H1 (cell line): ENCODE data around the gene CORO7. TPM values are rescaled to one million over a fixed set of nuclear protein-coding genes. Genes with fewer than 3 reads are reported as not detected.

Source experiments
- CTCF ChIA-PET: fragments of 300-600 bp; sonication (Branson Sonifier 250); formaldehyde crosslinking; loops from one replicate; lab custom pipeline; 2021; ENCODE audit not compliant: partially characterized antibody; lab: Charles Lee
- POLR2A ChIA-PET: fragments of 300-600 bp; sonication (Branson Sonifier 250); formaldehyde crosslinking; loops from one replicate; lab custom pipeline; 2021; ENCODE audit warnings: inconsistent platforms; ENCODE audit not compliant: partially characterized antibody; lab: Charles Lee
- DNase-seq, 2 experiments: peaks; one replicate each; pipeline versions ENCODE4 v3.0.0 to v3.0.0-alpha.2; 2010 to 2022; ENCODE audit warnings: low spot score in 2 of 2, low read depth in 1 of 2, mixed read lengths in 1 of 2
- FAIRE-seq: peaks from 2 replicates; lab custom pipeline; 2011; peaks lifted over from hg19 to GRCh38; lab: Jason Lieb, UNC
- H2AFZ ChIP-seq: 2 replicates; pipeline ENCODE4 v1.8.1; 2012; ENCODE audit warnings: low read length, inconsistent platforms
- H2AK5ac ChIP-seq: 2 replicates; pipeline ENCODE4 v1.6.1; 2013; ENCODE audit warnings: low read depth, low read length
- H2BK120ac ChIP-seq: replicated peaks from 2 replicates; pipeline ENCODE3; 2013; ENCODE audit warnings: low read depth, low read length, inconsistent platforms
- H2BK12ac ChIP-seq: 2 replicates; pipeline ENCODE4 v1.6.1; 2013; ENCODE audit warnings: low read depth, low read length
- H2BK15ac ChIP-seq: 2 replicates; pipeline ENCODE4 v1.6.1; 2013; ENCODE audit warnings: low read length
- H2BK20ac ChIP-seq: 2 replicates; pipeline ENCODE4 v1.6.1; 2013; ENCODE audit warnings: low read length
- H2BK5ac ChIP-seq: 2 replicates; pipeline ENCODE4 v1.6.1; 2013; ENCODE audit warnings: low read depth, low read length
- H3K14ac ChIP-seq: 2 replicates; pipeline ENCODE4 v1.6.1; 2013; ENCODE audit warnings: inconsistent platforms; ENCODE audit not compliant: insufficient read length
- H3K18ac ChIP-seq: 2 replicates; pipeline ENCODE4 v1.6.1; 2013; ENCODE audit warnings: low read length; ENCODE audit errors: extremely low read depth
- H3K23ac ChIP-seq: 2 replicates; pipeline ENCODE4 v1.6.1; 2013; ENCODE audit warnings: inconsistent platforms; ENCODE audit not compliant: insufficient read length
- H3K23me2 ChIP-seq: 2 replicates; pipeline ENCODE4 v1.6.1; 2013; ENCODE audit warnings: low read depth, low read length
- H3K27ac ChIP-seq: 2 replicates; pipeline ENCODE4 v1.6.1; 2011; ENCODE audit warnings: low read depth, low read length, inconsistent platforms
- H3K27me3 ChIP-seq, 4 experiments: replicated peaks in 1 of 4; 1 replicate in 1 of 4; 2 replicates in 3 of 4; pipeline versions ENCODE4 v1.6.1 to v1.8.1; 2011 to 2013; ENCODE audit warnings: low read length in 3 of 4, mild to moderate bottlenecking in 3 of 4, inconsistent platforms in 2 of 4, mixed read lengths in 2 of 4, moderate library complexity in 1 of 4; ENCODE audit not compliant: control insufficient read depth in 3 of 4, insufficient read depth in 3 of 4; ENCODE audit errors: extremely low read depth in 1 of 4
- H3K36me3 ChIP-seq, 4 experiments: 2 replicates each; pipeline versions ENCODE4 v1.6.1 to v1.8.1; 2011 to 2013; ENCODE audit warnings: mild to moderate bottlenecking in 4 of 4, low read length in 3 of 4, moderate library complexity in 2 of 4, control low read depth in 1 of 4, inconsistent platforms in 1 of 4; ENCODE audit not compliant: insufficient read depth in 4 of 4, control insufficient read depth in 2 of 4
- H3K4ac ChIP-seq: replicated peaks from 2 replicates; pipeline ENCODE3; 2013; ENCODE audit warnings: low read length, low read depth, mixed read lengths, inconsistent platforms; ENCODE audit not compliant: insufficient read length
- H3K4me1 ChIP-seq, 4 experiments: replicated peaks in 1 of 4; 1 replicate in 1 of 4; 2 replicates in 3 of 4; pipeline versions ENCODE4 v1.6.1 to v1.8.1; 2011 to 2013; ENCODE audit warnings: low read length in 3 of 4, inconsistent platforms in 2 of 4, mixed read lengths in 1 of 4; ENCODE audit not compliant: insufficient read depth in 4 of 4, control insufficient read depth in 3 of 4
- H3K4me2 ChIP-seq, 2 experiments: 2 replicates each; pipeline versions ENCODE4 v1.6.1 to v1.8.1; 2011 to 2013; ENCODE audit warnings: low read depth in 2 of 2, low read length in 2 of 2, control low read depth in 1 of 2, inconsistent platforms in 1 of 2, mild to moderate bottlenecking in 1 of 2; ENCODE audit not compliant: insufficient read depth in 1 of 2
- H3K4me3 ChIP-seq, 4 experiments: fragments of 200-600, 300-600 bp in 1 of 4; sonication (generic), shearing (Covaris generic), sonication (Bioruptor Twin) in 1 of 4; 2 replicates each; pipeline versions ENCODE4 v1.5.1 to v1.8.1; 2011 to 2016; ENCODE audit warnings: low read length in 4 of 4, low read depth in 3 of 4, control low read depth in 2 of 4, inconsistent platforms in 2 of 4, mild to moderate bottlenecking in 2 of 4, mixed read lengths in 1 of 4, moderate library complexity in 1 of 4; ENCODE audit not compliant: insufficient read depth in 2 of 4; ENCODE audit errors: extremely low read depth in 1 of 4
- H3K56ac ChIP-seq: replicated peaks from 2 replicates; pipeline ENCODE3; 2013; ENCODE audit warnings: low read depth, mild to moderate bottlenecking, mixed read lengths, low read length, inconsistent platforms; ENCODE audit not compliant: insufficient read length
- H3K79me1 ChIP-seq: 2 replicates; pipeline ENCODE4 v1.6.1; 2013; ENCODE audit warnings: low read depth, low read length, control low read depth
- H3K79me2 ChIP-seq, 2 experiments: 2 replicates each; pipeline versions ENCODE4 v1.6.1 to v1.8.1; 2012 to 2013; ENCODE audit warnings: low read length in 2 of 2, mild to moderate bottlenecking in 2 of 2, inconsistent platforms in 1 of 2; ENCODE audit not compliant: insufficient read depth in 2 of 2, control insufficient read depth in 1 of 2
- H3K9ac ChIP-seq, 4 experiments: replicated peaks in 1 of 4; 1 replicate in 1 of 4; 2 replicates in 3 of 4; pipeline versions ENCODE4 v1.6.1 to v1.8.1; 2011 to 2013; ENCODE audit warnings: low read depth in 3 of 4, low read length in 3 of 4, control low read depth in 2 of 4, mild to moderate bottlenecking in 2 of 4, moderate library complexity in 2 of 4, inconsistent platforms in 1 of 4; ENCODE audit errors: extremely low read depth in 1 of 4
- H3K9me3 ChIP-seq, 2 experiments: 2 replicates each; pipeline versions ENCODE4 v1.6.1 to v1.8.1; 2012 to 2013; ENCODE audit warnings: mild to moderate bottlenecking in 2 of 2, moderate library complexity in 2 of 2, control low read depth in 1 of 2, inconsistent platforms in 1 of 2, low read depth in 1 of 2, low read length in 1 of 2, mixed read lengths in 1 of 2; ENCODE audit not compliant: insufficient read depth in 2 of 2
- H4K20me1 ChIP-seq, 2 experiments: replicated peaks in 1 of 2; 2 replicates each; pipeline versions ENCODE3 to v1.8.1; 2011 to 2013; ENCODE audit warnings: inconsistent platforms in 2 of 2, low read length in 2 of 2, mild to moderate bottlenecking in 1 of 2; ENCODE audit not compliant: insufficient read depth in 2 of 2, control insufficient read depth in 1 of 2
- H4K5ac ChIP-seq: 2 replicates; pipeline ENCODE4 v1.6.1; 2013; ENCODE audit warnings: low read length, low read depth, mixed read lengths, inconsistent platforms; ENCODE audit not compliant: insufficient read length
- H4K8ac ChIP-seq: 2 replicates; pipeline ENCODE4 v1.8.0; 2013; ENCODE audit warnings: mild to moderate bottlenecking, moderate library complexity, low read length, inconsistent platforms; ENCODE audit not compliant: insufficient read depth; ENCODE audit errors: extremely low read depth
- H4K91ac ChIP-seq: replicated peaks from 2 replicates; pipeline ENCODE3; 2013; ENCODE audit warnings: low read length, mixed read lengths, inconsistent platforms; ENCODE audit not compliant: insufficient read length
- CREB1 ChIP-seq: IDR thresholded peaks from 2 replicates; pipeline ENCODE4 v1.6.1; 2012; ENCODE audit warnings: inconsistent platforms
- CTBP2 ChIP-seq: IDR thresholded peaks from 2 replicates; pipeline ENCODE4 v1.7.0; 2011; ENCODE audit warnings: borderline replicate concordance, mild to moderate bottlenecking, moderate library complexity, mixed read lengths, low read length; ENCODE audit not compliant: insufficient read depth, insufficient read length
- WGBS, 2 experiments: shearing (Covaris generic) in 1 of 2; methylation state at CpG; one replicate each; pipeline versions ENCODE4 v1.1.6 to v1.1.7; 2013 to 2015; ENCODE audit warnings: low lambda C conversion rate in 2 of 2, mixed read lengths in 2 of 2, inconsistent platforms in 1 of 2, low coverage in 1 of 2, missing lambda C conversion rate in 1 of 2; ENCODE audit not compliant: insufficient replicate concordance in 2 of 2, insufficient coverage in 1 of 2, insufficient read length in 1 of 2; ENCODE audit errors: extremely low coverage in 1 of 2, missing lambda C conversion rate in 1 of 2; 5-methylcytosine and 5-hydroxymethylcytosine counted together
- polyA plus RNA-seq, 7 experiments: library from polyadenylated mRNA; depleted of rRNA in 3 of 7; stranded (reverse) in 5 of 7; unstranded in 2 of 7; fragments of >200 nt in 5 of 7; fragments of 200-250 nt in 2 of 7; gene quantifications; 1 replicate in 5 of 7; 2 replicates in 1 of 7; 4 replicates in 1 of 7; pipeline versions ENCODE4 v1.2.1 to v1.2.3, GENCODE V29; 2011 to 2013; ENCODE audit warnings: missing spikeins in 2 of 7, mixed read lengths in 2 of 7
- total RNA-seq: library from RNA; stranded (reverse); fragmentation: NEBNext Ultra II Directional; extraction: Animal tissue kit (Norgen Biotek cat#: 25700); gene quantifications from 2 replicates; pipeline ENCODE4 v1.2.1, GENCODE V29; 2021

CORO7 gene
- total and polyA plus RNA-seq, 2 of the 8 experiments (the other 6 are each of a cell fraction or from before 2014, with no cell fraction given), result 25.2 to 29.8 TPM

DNA sequence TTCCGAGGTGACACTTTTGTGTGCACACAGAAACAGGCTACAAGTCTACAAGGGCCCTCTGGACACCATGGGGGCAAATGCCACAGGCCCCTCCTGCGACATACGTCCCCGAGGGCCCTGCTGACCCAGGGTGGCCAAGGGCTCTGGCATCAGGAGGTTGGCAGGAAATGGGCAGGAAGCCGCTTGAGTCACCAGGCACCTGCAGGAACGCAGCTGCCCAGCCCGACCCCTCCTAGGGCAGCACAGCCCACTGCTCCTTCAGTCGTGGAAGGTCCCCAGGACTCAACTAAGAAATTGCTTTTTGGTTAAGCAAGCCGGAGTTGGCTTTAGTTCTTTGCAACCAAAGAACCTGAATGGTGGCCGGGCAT is 8.1 kb downstream of the CORO7 start:
- no peak overlapping the region for H3K27ac ChIP-seq
- H3K23ac ChIP-seq, result no peak overlapping the region
- H3K79me1 ChIP-seq, result 0 out of 2 replicates have a peak, but pooled peaks cover 3% of the 10 kb centered on the region
- ChIA-PET POLR2A (interaction anchor here (0.5 to 1.0 kb wide), 2 partner anchors 30 to 64 kb away, joined by 3 to 4 read pairs; no protein-coding TSS in a partner anchor), CTCF (interaction anchor here (1.1 to 17.2 kb wide), 5 partner anchors 24 to 147 kb away, joined by 4 to 659 read pairs (median 5); no protein-coding TSS in a partner anchor)
- H2BK15ac ChIP-seq, result no peak overlapping the region
- no peak overlapping the region for H4K91ac ChIP-seq
- H3K4me1 ChIP-seq, result peaks cover 0 to 4% (median 0%) of the 10 kb centered on the region in 4 experiments; a peak in 3 of 7 replicates
- no peak overlapping the region for H2BK120ac ChIP-seq
- H2AFZ ChIP-seq, result no peak overlapping the region
- DNase-seq, result no peak
- no peaks in the 10 kb centered on the region for H3K27me3 ChIP-seq
- H4K8ac ChIP-seq, result no peak overlapping the region
- H4K5ac ChIP-seq, result no peak overlapping the region
- TF ChIP-seq CTBP2, result no peak
- TF ChIP-seq CREB1, result no peak
- H2BK20ac ChIP-seq, result no peak overlapping the region
- 97% methylated on average over 10 of the region's 10 CpGs; no CpG with 5 or more reads in 1 of the 2 experiments for WGBS, 2 experiments
- H3K23me2 ChIP-seq, result no peaks in the 10 kb centered on the region
- H3K36me3 ChIP-seq, result no peaks in the 10 kb centered on the region; a peak in 1 of 8 replicates
- no peak overlapping the region for H2BK12ac ChIP-seq
- H3K56ac ChIP-seq, result no peak overlapping the region
- H3K79me2 ChIP-seq, result no peaks in the 10 kb centered on the region
- peaks cover 0 to 11% of the 10 kb centered on the region in 2 experiments for H4K20me1 ChIP-seq
- H2BK5ac ChIP-seq, result no peak overlapping the region
- no peak overlapping the region for H2AK5ac ChIP-seq
- no peak overlapping the region for H3K18ac ChIP-seq
- H3K9me3 ChIP-seq, result no peaks in the 10 kb centered on the region
- no peak overlapping the region for H3K14ac ChIP-seq
- H3K4ac ChIP-seq, result no peak overlapping the region
- no peak overlapping the region for H3K4me3 ChIP-seq
- no peak for FAIRE-seq
- H3K4me2 ChIP-seq, result no peak overlapping the region
- H3K9ac ChIP-seq, result no peak overlapping the region
